HG03457 (cell line): ENCODE data around the gene GMEB1.
"Not testable (repeated sequence)": the region's sequence is repeated elsewhere in the genome, so short reads cannot be mapped to it uniquely, and the experiment has no call there.

ENCODE experiments used
- ATAC-seq: cut with Tn5 transposase; IDR thresholded peaks from one replicate; pipeline ENCODE4 v1.9.1; 2021; ENCODE audit warnings: moderate number of reproducible peaks; ENCODE audit not compliant: unreplicated experiment

Gene GMEB1

GRCh38 chr1:28668191-28668955 is at the start of gene GMEB1:
Gene GMEB1 (plus strand): TSS chr1:28668784. CDS start chr1:28683613, 14,829 bp downstream.
- ATAC-seq, result peak; percentile 68

GRCh38 chr1:28631713-28632112 is 36.9 kb upstream of the GMEB1 start:
- ATAC-seq, result no peak

- no peak for ATAC-seq
These were observed 36.0 kb upstream of the GMEB1 start for GRCh38 chr1:28632560-28632959.

- no peak for ATAC-seq
These were observed 27.8 kb upstream of the GMEB1 start for GRCh38 chr1:28640766-28641165.

- peak; percentile 11 for ATAC-seq
These were observed 26.3 kb upstream of the GMEB1 start for GRCh38 chr1:28642056-28642846.

- peak; percentile 52 for ATAC-seq
These were observed 25.5 kb upstream of the GMEB1 start, which contains the start of gene TAF12 for GRCh38 chr1:28642847-28643635. Gene TAF12 (minus strand): TSS chr1:28643067. CDS start chr1:28622081, 20,986 bp downstream.

GRCh38 chr1:28644494-28644893 is 24.1 kb upstream of the GMEB1 start:
- ATAC-seq, result no peak

GRCh38 chr1:28645406-28645805 is 23.2 kb upstream of the GMEB1 start:
- not testable (repeated sequence) for ATAC-seq

GRCh38 chr1:28646040-28646439 is 22.5 kb upstream of the GMEB1 start:
- ATAC-seq, result no peak

- peak; percentile 38 for ATAC-seq
These were observed 20.5 kb upstream of the GMEB1 start for GRCh38 chr1:28648008-28648473.

GRCh38 chr1:28648474-28649198 is 19.9 kb upstream of the GMEB1 start, which contains the start of gene RNU11:
Gene RNU11 (plus strand): TSS chr1:28648600.
- ATAC-seq, result peak; percentile 51

GRCh38 chr1:28653063-28653462 is 15.5 kb upstream of the GMEB1 start:
- not testable (repeated sequence) for ATAC-seq

GRCh38 chr1:28653870-28654269 is 14.7 kb upstream of the GMEB1 start:
- ATAC-seq, result not testable (repeated sequence)

- not testable (repeated sequence) for ATAC-seq
These were observed 12.9 kb upstream of the GMEB1 start for GRCh38 chr1:28655448-28656311.

- ATAC-seq, result no peak
These were observed 12.2 kb upstream of the GMEB1 start for GRCh38 chr1:28656335-28656734.

GRCh38 chr1:28663871-28664470 is 4.6 kb upstream of the GMEB1 start:
- ATAC-seq, result no peak

GRCh38 chr1:28666806-28667205 is 1.8 kb upstream of the GMEB1 start:
- ATAC-seq, result no peak

GRCh38 chr1:28668956-28669723 is 556 bp downstream of the GMEB1 start:
- peak; percentile 38 for ATAC-seq
